Stimulated activated naive B cell treated with anti-CD40 and anti-IgM and Interleukin-4, amounts not matched to agents 10 μg/mL and 1 μg/mL and 100 μg/mL, for 72 hours (primary cell): ENCODE measurements around the gene CHST10.

Source experiments
- ATAC-seq, 2 donors: fragments of 150-1000 bp; cut with Tn5 transposase; replicated peaks; 2 replicates each; pipeline ENCODE4 v1.10.0; 2021; ENCODE audit warnings: moderate library complexity in 1 of 2
- DNase-seq: peaks from one replicate; pipeline ENCODE4 v3.0.0; 2021
- H3K27ac Mint-ChIP-seq: one replicate; pipeline ENCODE4 v1.8.0; 2022; ENCODE audit warnings: mild to moderate bottlenecking, mixed read lengths
- H3K27me3 Mint-ChIP-seq, 2 donors: one replicate each; pipeline ENCODE4 v1.8.0; 2022; ENCODE audit warnings: mixed read lengths in 2 of 2
- H3K36me3 Mint-ChIP-seq, 2 donors: one replicate each; pipeline ENCODE4 v1.8.0; 2022; ENCODE audit warnings: mixed read lengths in 2 of 2, mild to moderate bottlenecking in 1 of 2
- H3K4me1 Mint-ChIP-seq, 2 donors: one replicate each; pipeline ENCODE4 v1.8.0; 2022; ENCODE audit warnings: mixed read lengths in 2 of 2, mild to moderate bottlenecking in 1 of 2
- H3K4me3 Mint-ChIP-seq, 2 donors: one replicate each; pipeline ENCODE4 v1.8.0; 2022; ENCODE audit warnings: mild to moderate bottlenecking in 2 of 2, mixed read lengths in 2 of 2, moderate library complexity in 1 of 2
- H3K9me3 Mint-ChIP-seq, 2 donors: one replicate each; pipeline ENCODE4 v1.8.0; 2022; ENCODE audit warnings: mixed read lengths in 2 of 2, mild to moderate bottlenecking in 1 of 2

Gene CHST10

GRCh38 chr2:100408104-100408503 lies 9.4 kb downstream of the CHST10 start:
- no peak for DNase-seq
- peaks cover 8 to 15% of the 10 kb centered on the region in 2 donors for H3K4me1 Mint-ChIP-seq
- H3K27ac Mint-ChIP-seq: no peak overlapping the region
- no peaks in the 10 kb centered on the region for H3K9me3 Mint-ChIP-seq
- H3K36me3 Mint-ChIP-seq: peaks cover 35 to 66% of the 10 kb centered on the region in 2 donors
- no peak for ATAC-seq
- no peak overlapping the region for H3K4me3 Mint-ChIP-seq
- no peaks in the 10 kb centered on the region for H3K27me3 Mint-ChIP-seq

GRCh38 chr2:100407563-100407962 lies 9.9 kb downstream of the CHST10 start:
- no peaks in the 10 kb centered on the region for H3K27me3 Mint-ChIP-seq
- ATAC-seq: no peak
- DNase-seq: no peak
- H3K4me3 Mint-ChIP-seq: no peak overlapping the region
- H3K4me1 Mint-ChIP-seq: peaks cover 8 to 9% of the 10 kb centered on the region in 2 donors
- peaks cover 41 to 66% of the 10 kb centered on the region in 2 donors for H3K36me3 Mint-ChIP-seq
- no peaks in the 10 kb centered on the region for H3K9me3 Mint-ChIP-seq
- H3K27ac Mint-ChIP-seq: no peak overlapping the region

- no peak for DNase-seq
- no peak overlapping the region for H3K27ac Mint-ChIP-seq
- H3K36me3 Mint-ChIP-seq: peaks cover 44 to 70% of the 10 kb centered on the region in 2 donors
- no peak for ATAC-seq
- no peaks in the 10 kb centered on the region for H3K9me3 Mint-ChIP-seq
- H3K27me3 Mint-ChIP-seq: no peaks in the 10 kb centered on the region
- H3K4me3 Mint-ChIP-seq: no peak overlapping the region
- peaks cover 8% of the 10 kb centered on the region in 2 donors for H3K4me1 Mint-ChIP-seq
Measured at GRCh38 chr2:100407073-100407472, 10.4 kb downstream of the CHST10 start.

- DNase-seq: no peak
- H3K9me3 Mint-ChIP-seq: no peaks in the 10 kb centered on the region
- no peak overlapping the region for H3K4me3 Mint-ChIP-seq
- H3K4me1 Mint-ChIP-seq: peaks cover 0 to 3% of the 10 kb centered on the region in 2 donors
- H3K27me3 Mint-ChIP-seq: no peaks in the 10 kb centered on the region
- H3K36me3 Mint-ChIP-seq: peaks cover 45 to 69% of the 10 kb centered on the region in 2 donors
- no peak overlapping the region for H3K27ac Mint-ChIP-seq
- ATAC-seq: no peak
Measured at GRCh38 chr2:100406120-100406508, 11.4 kb downstream of the CHST10 start.

- H3K36me3 Mint-ChIP-seq: peaks cover 50 to 71% of the 10 kb centered on the region in 2 donors
- DNase-seq (no peak), ATAC-seq (no peak)
- no peaks in the 10 kb centered on the region for H3K9me3 Mint-ChIP-seq
- H3K27me3 Mint-ChIP-seq: no peaks in the 10 kb centered on the region
- H3K4me1 Mint-ChIP-seq: peaks cover 0 to 3% of the 10 kb centered on the region in 2 donors
- no peak overlapping the region for H3K4me3 Mint-ChIP-seq
- H3K27ac Mint-ChIP-seq: no peak overlapping the region
Measured at GRCh38 chr2:100405403-100406119, 11.9 kb downstream of the CHST10 start.

GRCh38 chr2:100404411-100404810 lies 13.1 kb downstream of the CHST10 start:
- no peaks in the 10 kb centered on the region for H3K9me3 Mint-ChIP-seq

GRCh38 chr2:100403722-100404121 lies 13.7 kb downstream of the CHST10 start:
- H3K4me3 Mint-ChIP-seq: no peak overlapping the region
- H3K27me3 Mint-ChIP-seq: no peaks in the 10 kb centered on the region
- H3K4me1 Mint-ChIP-seq: no peaks in the 10 kb centered on the region
- H3K27ac Mint-ChIP-seq: no peak overlapping the region
- no peak for DNase-seq
- H3K9me3 Mint-ChIP-seq: no peaks in the 10 kb centered on the region
- no peak for ATAC-seq
- peaks cover 46 to 68% of the 10 kb centered on the region in 2 donors for H3K36me3 Mint-ChIP-seq

More at GRCh38 chr2:100404411-100404810, 13.1 kb downstream of the CHST10 start:
- H3K27ac Mint-ChIP-seq: no peak overlapping the region
- DNase-seq: no peak
- H3K4me3 Mint-ChIP-seq: no peak overlapping the region
- no peaks in the 10 kb centered on the region for H3K4me1 Mint-ChIP-seq
- no peak for ATAC-seq
- peaks cover 46 to 66% of the 10 kb centered on the region in 2 donors for H3K36me3 Mint-ChIP-seq
- H3K27me3 Mint-ChIP-seq: no peaks in the 10 kb centered on the region

GRCh38 chr2:100401268-100401667 lies 16.2 kb downstream of the CHST10 start:
- H3K9me3 Mint-ChIP-seq: no peaks in the 10 kb centered on the region
- peaks cover 49 to 70% of the 10 kb centered on the region in 2 donors for H3K36me3 Mint-ChIP-seq
- peak overlapping the region; percentile 22 for H3K27ac Mint-ChIP-seq
- no peaks in the 10 kb centered on the region for H3K27me3 Mint-ChIP-seq
- ATAC-seq (no peak), DNase-seq (no peak)
- H3K4me3 Mint-ChIP-seq: no peak overlapping the region
- peaks cover 12 to 16% of the 10 kb centered on the region in 2 donors for H3K4me1 Mint-ChIP-seq

- H3K4me3 Mint-ChIP-seq: no peak overlapping the region
- no peaks in the 10 kb centered on the region for H3K27me3 Mint-ChIP-seq
- peaks cover 45 to 61% of the 10 kb centered on the region in 2 donors for H3K36me3 Mint-ChIP-seq
- H3K9me3 Mint-ChIP-seq: no peaks in the 10 kb centered on the region
- DNase-seq (no peak), ATAC-seq (no peak)
- no peak overlapping the region for H3K27ac Mint-ChIP-seq
- H3K4me1 Mint-ChIP-seq: peaks cover 24 to 32% of the 10 kb centered on the region in 2 donors
Measured at GRCh38 chr2:100399714-100400113, 17.8 kb downstream of the CHST10 start.

- H3K4me3 Mint-ChIP-seq: no peak overlapping the region
- H3K36me3 Mint-ChIP-seq: peaks cover 41 to 60% of the 10 kb centered on the region in 2 donors
- DNase-seq: no peak
- H3K9me3 Mint-ChIP-seq: no peaks in the 10 kb centered on the region
- ATAC-seq: no peak
- H3K4me1 Mint-ChIP-seq: peaks cover 35 to 47% of the 10 kb centered on the region in 2 donors
- H3K27ac Mint-ChIP-seq: no peak overlapping the region
- H3K27me3 Mint-ChIP-seq: no peaks in the 10 kb centered on the region
Measured at GRCh38 chr2:100397976-100398375, 19.5 kb downstream of the CHST10 start.

- peaks cover 43 to 59% of the 10 kb centered on the region in 2 donors for H3K36me3 Mint-ChIP-seq
- ATAC-seq (no peak), DNase-seq (no peak)
- H3K27me3 Mint-ChIP-seq: no peaks in the 10 kb centered on the region
- H3K27ac Mint-ChIP-seq: peak overlapping the region; percentile 71
- H3K9me3 Mint-ChIP-seq: no peaks in the 10 kb centered on the region
- no peak overlapping the region for H3K4me3 Mint-ChIP-seq
- peaks cover 38 to 47% of the 10 kb centered on the region in 2 donors for H3K4me1 Mint-ChIP-seq
Measured at GRCh38 chr2:100397118-100397860, 20.2 kb downstream of the CHST10 start.

- H3K36me3 Mint-ChIP-seq: peaks cover 36 to 51% of the 10 kb centered on the region in 2 donors
- peaks cover 38 to 47% of the 10 kb centered on the region in 2 donors for H3K4me1 Mint-ChIP-seq
- H3K27ac Mint-ChIP-seq: peak overlapping the region; percentile 67
- DNase-seq (no peak), ATAC-seq (no peak)
- H3K9me3 Mint-ChIP-seq: no peaks in the 10 kb centered on the region
- H3K27me3 Mint-ChIP-seq: no peaks in the 10 kb centered on the region
- H3K4me3 Mint-ChIP-seq: no peak overlapping the region
Measured at GRCh38 chr2:100396483-100396882, 21.0 kb downstream of the CHST10 start.

GRCh38 chr2:100395532-100396350 lies 21.7 kb downstream of the CHST10 start:
- Mint-ChIP-seq H3K27me3 (no peaks in the 10 kb centered on the region), H3K4me1 (peaks cover 38 to 47% of the 10 kb centered on the region in 2 donors), H3K27ac (peak overlapping the region; percentile 98), H3K36me3 (peaks cover 30 to 48% of the 10 kb centered on the region in 2 donors), H3K9me3 (no peaks in the 10 kb centered on the region), H3K4me3 (peak overlapping the region; percentile 34 to 37)
- ATAC-seq: no peak
- DNase-seq: no peak

- H3K27ac Mint-ChIP-seq: peak overlapping the region; percentile 98
- H3K4me3 Mint-ChIP-seq: peak overlapping the region in 1 of 2 donors; percentile 71
- DNase-seq: peak; percentile 47
- ATAC-seq: peak; percentile 44 to 59
- peaks cover 38 to 47% of the 10 kb centered on the region in 2 donors for H3K4me1 Mint-ChIP-seq
- H3K9me3 Mint-ChIP-seq: no peaks in the 10 kb centered on the region
- peaks cover 34 to 50% of the 10 kb centered on the region in 2 donors for H3K36me3 Mint-ChIP-seq
- H3K27me3 Mint-ChIP-seq: no peaks in the 10 kb centered on the region
Measured at GRCh38 chr2:100394111-100394641, 23.3 kb downstream of the CHST10 start.
